ENCODE measurements around the gene TIMM23.
"Not testable (repeated sequence)": the region's sequence is repeated elsewhere in the genome, so short reads cannot be mapped to it uniquely, and the experiment has no call there.

Gene TIMM23, protein sequence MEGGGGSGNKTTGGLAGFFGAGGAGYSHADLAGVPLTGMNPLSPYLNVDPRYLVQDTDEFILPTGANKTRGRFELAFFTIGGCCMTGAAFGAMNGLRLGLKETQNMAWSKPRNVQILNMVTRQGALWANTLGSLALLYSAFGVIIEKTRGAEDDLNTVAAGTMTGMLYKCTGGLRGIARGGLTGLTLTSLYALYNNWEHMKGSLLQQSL

DNA sequence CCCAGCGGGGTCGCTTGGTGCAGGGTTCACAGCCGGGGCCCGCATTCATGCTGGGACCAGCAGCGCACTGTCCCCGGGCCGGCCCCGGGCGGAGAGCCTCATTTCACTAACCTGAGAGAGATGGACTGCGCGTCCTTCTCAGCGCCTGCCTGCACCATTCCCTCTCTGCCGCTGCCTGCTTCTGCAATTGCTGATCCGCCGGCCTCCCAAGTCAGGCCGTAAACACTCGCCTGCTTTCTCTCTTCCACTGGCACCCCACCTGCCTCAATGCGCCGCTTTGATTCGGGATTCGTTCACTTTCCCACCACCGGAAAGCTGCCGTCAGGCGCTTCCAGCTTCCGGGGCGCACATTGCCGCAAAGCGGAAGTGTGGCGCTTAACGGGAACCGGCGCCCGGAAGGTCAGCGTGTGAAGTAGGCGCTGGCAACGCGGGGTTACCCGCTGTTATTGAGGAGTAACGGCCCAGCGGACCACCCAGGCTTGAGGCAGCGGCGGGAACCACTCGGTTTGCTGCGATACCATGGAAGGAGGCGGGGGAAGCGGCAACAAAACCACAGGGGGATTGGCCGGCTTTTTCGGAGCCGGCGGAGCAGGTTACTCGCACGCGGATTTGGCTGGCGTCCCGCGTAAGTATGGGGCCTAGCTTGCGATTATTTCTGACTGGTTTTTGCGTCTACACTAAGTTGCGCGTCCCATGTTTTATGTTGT is at the start of gene TIMM23:
Gene TIMM23, plus strand, starts transcription at position 384 of the 707 bp plus-strand sequence. Its CDS starts 136 bp downstream, at position 520.
- DNase-seq, result peak; percentile 26

DNA sequence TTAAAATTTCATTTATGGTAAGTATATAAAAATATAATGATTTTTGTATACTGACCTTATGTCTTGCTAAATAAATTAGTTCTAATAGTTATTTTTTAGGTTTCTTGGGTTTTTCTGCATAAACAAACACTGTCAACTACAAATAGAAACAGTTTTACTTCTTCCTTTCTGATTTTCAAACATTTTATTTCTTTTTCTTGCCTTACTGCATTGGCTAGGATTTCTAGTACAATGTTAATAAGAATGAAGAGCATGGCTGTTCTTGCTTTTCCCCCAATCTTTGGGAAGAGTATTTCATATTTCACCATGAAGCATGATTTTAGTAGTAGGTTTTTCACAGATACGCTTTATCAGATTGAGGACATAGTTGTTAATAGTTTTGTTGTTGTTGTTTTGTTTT is 45.5 kb upstream of the TIMM23 start:
- not testable (repeated sequence) for DNase-seq

DNA sequence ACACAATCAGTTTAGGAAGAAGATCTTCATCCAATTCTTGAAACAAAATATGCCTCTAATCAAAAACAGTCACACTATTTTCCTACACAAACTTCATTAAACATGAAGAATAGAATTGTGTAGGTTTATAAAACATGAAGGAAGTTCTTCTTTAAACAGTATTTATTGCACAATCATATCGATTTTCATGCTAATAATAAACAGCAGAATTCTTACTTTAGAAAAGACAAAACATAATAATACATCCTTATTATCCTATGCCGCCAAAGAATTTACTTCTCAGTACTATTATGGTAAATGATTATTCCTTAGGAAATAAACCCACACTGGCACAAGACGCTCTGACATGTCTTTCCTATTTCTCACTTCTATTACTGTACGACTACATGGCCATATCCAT is 41.0 kb upstream of the TIMM23 start:
- not testable (repeated sequence) for DNase-seq

DNA sequence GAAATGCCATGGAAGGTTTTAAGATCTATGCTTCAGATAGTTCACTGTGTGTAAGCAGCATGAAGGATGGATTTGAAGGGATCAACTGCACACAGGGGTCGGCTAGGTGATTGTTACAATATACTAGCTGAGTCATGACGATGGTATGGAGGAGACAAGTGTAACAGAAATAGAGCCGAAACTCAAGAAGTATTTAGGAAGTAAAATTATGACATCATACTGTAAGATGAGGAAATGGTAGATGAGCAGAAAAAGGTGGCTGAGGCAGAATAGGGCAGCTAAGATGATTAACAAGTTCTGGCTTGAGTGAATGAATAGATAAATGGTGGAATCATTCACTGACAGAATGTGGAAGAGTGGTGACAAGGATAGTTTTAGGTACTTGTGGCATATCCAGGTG is 37.5 kb upstream of the TIMM23 start:
- DNase-seq, result not testable (repeated sequence)

DNA sequence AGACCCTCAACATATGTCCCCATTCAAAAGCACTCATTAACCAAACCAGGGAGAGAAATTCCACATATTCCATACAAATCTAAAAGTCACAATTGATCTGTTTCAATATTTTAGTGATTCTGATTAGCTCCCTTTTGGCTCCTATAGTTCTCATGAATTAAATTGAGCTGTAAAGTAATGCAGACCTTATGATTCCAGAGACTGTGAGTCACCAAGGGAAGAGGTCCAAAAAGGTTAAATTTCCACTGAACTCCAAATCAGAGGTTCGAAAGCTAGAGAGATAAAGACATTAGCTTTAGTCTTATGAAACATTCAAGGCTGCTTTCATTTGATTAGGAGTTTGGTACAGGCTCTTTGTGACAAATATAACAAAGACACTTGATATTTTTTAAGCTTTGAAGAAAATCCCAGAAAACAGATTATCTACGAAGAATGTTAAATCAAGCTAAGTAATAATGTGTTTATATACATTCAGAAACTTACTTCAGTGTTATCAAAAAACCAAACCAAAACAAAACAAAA is 33.1 kb upstream of the TIMM23 start:
- not testable (repeated sequence) for DNase-seq

DNA sequence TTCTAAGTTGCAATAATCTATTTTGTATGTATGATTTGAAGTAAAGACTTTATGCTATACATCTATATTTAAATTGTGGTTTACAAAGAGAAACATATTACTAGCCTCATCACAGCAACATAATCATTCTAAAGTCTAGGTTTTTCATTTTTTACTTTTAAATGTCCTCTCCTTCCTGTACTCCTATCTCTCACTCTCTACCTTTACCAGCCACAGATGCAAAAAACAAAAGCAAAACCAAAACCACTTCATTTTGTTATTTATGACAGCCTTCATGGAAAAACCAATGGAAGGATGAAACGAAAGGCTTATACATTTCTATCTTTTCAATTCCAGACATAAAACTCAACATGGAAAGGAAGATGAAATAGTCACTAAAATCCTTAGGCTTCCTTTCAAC is 31.1 kb upstream of the TIMM23 start:
- DNase-seq, result not testable (repeated sequence)

DNA sequence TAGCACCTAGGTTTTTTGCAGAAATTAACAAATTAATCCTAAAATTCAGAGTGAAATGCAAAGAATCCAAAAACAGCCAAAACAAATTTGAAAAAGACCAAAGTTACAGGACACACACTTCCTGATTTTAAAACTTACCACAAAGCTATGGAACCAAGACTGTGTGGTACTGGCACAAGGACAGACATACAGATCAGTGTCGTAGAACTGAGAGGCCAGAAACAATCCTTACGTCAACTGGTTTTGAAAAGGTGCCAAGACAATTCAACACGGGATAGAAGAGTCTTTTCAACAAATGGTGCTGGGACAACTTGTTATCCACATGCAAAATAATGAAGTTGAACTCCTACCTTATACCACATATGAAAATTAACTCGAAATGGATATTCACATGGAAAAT is 26.8 kb upstream of the TIMM23 start:
- DNase-seq, result not testable (repeated sequence)

DNA sequence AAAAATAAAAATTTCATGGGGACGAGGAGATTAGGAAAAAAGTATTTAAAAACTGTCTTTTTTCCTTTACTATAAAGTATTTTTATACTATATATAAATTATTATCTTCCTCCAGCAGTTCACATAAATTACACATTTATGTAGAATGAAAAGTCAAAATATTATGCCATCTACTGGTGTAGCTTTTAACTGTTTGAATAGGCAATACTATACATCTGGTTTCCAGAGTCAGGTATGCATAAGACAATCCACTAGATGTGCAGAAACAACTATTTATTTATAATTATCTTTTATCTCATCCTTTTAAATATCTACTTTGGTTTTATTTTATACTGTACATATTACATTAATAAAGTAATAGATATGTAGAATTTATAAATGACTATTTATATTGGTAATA is 24.9 kb upstream of the TIMM23 start:
- not testable (repeated sequence) for DNase-seq

DNA sequence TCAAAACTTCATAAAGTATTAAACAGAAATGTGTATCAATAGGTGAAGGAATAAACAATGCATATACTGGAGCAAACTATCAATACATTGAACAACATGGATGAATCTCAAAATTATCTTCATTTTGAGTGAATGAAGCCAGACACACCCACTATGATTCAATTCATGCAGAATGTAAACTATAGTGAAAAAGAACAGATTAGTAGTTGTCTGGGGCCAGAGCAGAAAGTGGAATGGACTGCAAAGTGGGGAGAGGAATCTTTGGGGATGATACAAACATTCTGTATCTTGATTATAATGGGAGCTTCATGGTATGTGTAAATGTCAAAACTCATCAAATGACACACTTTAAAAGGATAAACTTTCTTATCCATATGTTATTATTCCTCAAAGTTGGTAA is 23.5 kb upstream of the TIMM23 start:
- not testable (repeated sequence) for DNase-seq

DNA sequence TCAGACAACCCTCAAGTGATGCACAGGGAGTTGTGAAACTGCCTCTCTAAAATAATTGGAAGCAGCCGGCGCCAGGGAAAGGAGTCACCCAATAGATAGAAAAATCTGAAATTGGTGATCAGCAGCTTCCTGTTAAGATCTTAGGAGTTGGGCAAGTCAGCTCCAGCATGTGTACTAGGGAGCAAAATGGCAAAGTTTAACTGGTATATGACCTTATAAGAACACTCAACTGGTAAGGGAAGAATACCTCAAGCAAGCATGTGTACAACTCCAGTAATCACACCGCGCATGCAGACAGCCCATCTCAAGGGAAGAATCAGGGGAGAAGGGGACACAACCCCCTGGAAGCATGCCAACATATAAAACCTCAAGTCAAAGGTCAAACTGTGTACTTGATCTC is 17.9 kb upstream of the TIMM23 start:
- not testable (repeated sequence) for DNase-seq

DNA sequence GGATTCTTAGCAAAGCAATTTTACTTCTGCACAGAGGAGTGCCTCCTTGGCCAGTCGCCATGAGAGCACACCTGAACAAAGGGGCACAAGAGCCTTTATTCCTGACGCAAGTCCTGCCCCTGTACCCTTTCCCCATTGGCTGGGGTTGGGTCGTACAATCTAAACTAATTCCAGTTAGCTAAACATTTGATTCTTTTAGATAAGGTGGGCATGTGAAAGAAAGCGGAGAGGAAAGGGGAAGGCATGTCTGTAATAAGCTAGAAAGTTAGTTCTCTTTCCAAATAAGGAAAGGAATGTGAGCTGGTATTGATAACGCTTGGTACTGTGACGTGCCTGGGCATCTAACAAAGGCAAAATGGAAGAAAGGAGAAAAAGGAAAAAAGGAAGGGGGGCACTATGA is 15.7 kb upstream of the TIMM23 start:
- not testable (repeated sequence) for DNase-seq

DNA sequence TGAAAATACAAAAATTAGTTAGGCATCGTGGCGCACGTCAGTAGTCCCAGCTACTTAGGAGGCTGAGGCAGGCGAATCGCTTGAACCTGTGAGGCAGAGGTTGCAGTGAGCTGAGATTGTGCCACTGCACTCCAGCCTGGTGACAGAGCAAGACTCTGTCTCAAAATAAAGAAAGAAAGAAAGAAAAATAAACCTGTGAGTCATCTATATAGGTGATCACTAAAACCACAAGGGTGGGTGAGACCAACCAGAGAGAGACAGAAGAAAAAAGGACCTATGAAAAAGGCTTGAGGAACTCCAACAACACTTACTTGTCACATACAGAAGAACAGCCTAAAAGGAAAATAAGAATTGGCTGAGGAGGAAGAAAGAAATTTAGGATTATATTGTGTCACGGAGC is 14.4 kb upstream of the TIMM23 start:
- not testable (repeated sequence) for DNase-seq

DNA sequence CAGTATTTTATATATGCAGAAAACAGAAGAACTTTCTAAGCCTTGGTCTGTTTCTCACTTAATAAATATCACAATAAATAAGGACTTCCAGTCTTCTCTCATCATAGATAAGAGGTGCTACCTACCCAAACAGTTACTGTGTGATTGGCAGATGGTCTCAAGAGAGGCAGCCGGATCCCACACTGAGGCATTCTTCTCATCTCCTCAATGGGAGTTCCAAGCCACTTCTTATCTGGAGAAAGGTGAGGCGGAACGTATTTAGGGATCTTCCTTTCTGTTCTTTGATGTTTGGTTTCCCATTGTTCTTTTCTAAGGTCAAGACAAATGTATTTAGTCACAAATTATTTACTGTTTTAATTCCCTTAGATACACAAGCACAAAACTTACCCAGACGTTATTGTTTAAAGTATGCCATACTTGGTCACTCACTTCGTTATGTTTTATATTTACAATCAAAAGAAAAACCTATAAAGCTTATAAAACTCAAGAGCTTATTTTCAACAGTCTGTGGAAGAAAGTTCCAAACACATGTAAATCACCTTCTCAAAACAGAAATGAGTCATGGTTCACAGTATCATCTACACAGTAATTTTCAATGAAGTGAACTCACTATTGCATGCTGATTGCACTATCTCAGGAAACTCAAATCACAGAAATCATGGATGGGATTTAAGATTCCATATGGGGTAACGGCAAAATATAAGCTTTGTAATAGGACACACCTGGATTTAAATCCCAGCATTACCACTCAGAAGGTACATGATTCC is 9.4 kb upstream of the TIMM23 start:
- DNase-seq, result not testable (repeated sequence)

DNA sequence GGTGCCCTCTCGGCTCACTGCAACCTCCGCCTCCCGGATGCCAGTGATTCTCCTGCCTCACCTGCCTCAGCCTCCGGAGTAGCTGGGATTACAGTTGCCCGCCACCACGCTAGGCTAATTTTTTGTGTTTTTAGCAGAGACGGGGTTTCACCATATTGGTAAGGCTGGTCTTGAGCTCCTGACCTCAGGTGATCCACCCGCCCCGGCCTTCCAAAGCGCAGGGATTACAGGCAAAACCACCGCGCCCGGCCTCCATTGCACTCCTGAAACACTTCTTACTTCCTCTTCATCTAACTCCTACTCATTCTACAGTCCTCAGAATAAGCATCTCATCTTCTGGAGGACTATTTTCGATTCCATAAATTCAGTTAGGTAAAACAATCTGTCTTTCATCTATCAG is 1.3 kb upstream of the TIMM23 start:
- DNase-seq, result not testable (repeated sequence)

DNA sequence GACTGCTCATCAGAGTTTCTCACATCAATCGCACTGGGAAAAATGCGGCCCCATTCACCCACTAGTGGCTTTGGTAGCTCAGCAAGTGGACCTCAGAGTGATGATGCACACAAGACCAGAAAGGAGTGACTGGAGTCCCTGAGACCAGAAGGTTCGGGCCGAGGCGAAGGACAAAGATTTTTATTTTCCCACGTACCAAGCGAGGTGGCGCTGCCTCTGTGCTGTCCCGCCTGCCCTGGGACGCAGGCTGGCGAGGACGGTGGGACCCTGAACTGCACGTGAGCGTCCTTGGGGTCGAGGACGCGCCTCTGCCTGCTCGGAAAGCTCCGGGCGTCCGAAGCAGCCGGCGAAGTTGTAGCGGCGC is 565 bp upstream of the TIMM23 start:
- DNase-seq, result not testable (repeated sequence)

DNA sequence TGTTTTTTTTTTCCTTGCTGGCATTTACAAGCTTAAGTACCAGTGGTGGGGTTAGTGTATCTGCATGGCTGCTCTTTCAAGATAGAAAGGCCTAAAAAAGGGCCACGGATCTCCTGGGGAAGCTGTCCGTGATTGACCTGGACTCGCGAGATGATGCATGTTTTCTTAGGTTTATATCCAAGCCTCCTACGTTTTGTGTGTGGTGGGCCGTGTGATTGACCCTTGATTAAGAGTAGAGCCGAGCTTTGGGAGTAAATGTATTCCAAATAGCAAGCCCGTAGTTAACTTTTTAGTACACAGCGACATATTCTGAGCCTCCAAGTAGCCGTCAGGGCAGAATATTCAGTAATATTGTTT is 502 bp downstream of the TIMM23 start:
- DNase-seq, result not testable (repeated sequence)

DNA sequence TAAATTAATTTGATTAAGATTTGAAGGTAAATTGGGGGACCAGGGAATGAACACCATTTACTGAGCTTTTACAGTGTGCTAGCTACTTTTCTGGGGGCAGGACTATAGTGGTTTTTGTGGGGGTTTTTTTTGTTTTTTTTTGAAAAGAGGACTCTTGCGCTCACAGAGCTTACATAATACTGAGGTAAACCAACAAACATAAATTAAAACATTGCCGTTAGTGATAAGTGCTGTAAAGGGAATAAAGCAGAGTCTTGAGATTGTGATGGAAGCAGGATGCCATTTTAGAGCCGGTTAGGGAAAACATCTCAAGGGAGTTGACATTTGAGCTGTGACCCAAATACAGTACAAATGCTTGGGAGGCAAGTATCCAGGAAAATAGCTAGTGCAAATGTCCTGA is 1.8 kb downstream of the TIMM23 start:
- DNase-seq, result not testable (repeated sequence)

DNA sequence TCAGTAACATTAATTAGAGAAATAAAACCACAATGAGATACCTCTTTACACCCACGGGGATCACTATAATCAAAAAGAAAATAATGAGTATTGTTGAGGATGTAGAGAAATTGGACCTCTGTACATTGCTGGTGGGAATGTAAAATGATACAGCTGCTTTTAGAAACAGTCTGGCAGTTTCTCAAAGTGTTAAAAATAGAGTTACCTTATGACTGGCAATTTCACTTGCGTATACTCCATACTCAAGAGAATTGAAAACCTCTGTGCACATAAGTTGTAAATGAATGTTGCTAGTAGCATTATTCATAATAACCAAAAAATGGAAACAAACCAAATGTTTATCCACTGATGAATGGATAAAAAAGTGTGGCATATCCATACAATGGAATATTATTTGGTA is 6.3 kb downstream of the TIMM23 start:
- DNase-seq, result not testable (repeated sequence)

DNA sequence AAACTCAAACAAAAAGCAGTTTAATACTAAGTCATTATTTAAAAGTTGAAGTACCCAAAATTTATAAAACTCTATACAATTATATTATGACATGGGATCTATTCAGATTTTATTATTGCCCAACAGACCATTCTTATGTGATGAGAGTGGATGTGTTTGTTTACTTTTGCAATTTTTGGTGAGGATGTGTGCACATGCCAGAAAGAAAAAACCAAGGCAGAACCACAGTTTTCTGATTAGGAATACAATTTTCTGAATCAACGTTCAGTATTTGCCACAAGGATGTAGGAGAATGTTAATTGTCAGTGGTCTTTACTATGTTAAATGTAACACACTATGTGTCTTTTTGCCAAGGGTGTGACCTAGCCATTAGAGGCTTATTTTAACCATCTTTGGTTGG is 9.1 kb downstream of the TIMM23 start:
- not testable (repeated sequence) for DNase-seq

DNA sequence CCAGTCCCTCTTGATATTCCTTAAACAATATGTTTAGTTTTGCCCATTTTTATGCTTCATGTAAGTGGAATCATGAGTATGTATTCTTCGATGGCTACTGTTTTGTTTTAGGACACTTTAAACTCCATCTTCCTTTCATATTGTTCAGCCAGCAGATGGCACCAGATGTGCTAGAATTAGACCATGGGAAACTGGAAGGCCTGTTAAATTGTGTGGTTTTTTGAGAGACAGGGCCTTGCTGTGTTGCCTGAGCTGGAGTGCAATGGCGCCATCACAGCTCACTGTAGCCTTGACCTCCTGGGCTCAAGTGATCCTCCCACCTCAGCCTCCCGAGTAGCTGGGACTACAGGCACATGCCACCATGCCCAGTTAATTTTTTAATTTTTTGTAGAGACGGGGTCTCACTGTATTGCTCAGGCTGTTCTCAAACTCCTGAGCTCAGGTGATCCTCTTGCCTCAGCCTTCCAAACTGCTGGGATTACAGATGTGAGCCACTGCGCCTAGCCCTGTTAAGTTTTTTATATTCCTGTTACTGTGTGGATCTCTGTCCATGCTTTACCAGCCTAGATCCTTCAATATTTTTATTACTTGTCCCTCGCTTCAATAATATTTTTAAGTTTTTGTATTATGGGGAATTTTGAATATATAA is 11.4 kb downstream of the TIMM23 start:
- not testable (repeated sequence) for DNase-seq

DNA sequence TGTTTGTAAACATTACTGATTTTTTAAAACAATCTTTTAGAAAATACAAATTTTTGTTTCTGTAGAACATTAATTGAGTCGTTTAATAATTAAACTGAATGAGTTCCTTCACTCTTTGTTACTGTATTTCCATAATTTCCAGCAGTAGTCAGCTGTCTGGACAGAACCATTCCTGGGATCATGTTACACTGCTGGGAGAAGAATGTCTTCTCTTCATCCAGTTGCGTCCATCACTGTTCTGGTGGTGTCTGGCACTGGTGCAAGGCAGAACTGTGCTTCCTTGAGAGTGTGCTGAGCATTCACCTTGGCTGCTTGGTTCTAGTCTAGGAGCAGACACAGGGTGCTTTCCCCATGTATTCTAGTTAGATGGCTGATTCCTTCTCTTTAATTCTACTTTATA is 12.2 kb downstream of the TIMM23 start:
- not testable (repeated sequence) for DNase-seq

DNA sequence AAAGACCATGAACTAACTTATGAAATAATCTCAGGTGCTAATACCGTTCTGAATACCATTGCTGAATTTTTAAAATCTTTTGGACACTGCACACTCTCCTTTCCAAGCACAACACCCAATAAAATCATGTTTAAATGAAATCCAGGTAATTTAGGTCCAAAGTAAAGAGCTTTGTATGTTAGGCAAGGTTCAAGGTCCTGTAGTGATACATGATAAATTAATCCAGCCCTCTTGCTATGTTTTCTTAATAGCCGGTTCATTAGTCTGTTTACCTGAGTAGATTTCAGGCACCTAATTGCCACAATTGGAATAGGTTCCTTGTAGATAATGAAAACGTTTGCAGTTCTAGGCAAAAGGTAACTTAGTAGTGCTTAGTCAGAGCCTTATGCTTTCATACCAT is 13.3 kb downstream of the TIMM23 start:
- not testable (repeated sequence) for DNase-seq

DNA sequence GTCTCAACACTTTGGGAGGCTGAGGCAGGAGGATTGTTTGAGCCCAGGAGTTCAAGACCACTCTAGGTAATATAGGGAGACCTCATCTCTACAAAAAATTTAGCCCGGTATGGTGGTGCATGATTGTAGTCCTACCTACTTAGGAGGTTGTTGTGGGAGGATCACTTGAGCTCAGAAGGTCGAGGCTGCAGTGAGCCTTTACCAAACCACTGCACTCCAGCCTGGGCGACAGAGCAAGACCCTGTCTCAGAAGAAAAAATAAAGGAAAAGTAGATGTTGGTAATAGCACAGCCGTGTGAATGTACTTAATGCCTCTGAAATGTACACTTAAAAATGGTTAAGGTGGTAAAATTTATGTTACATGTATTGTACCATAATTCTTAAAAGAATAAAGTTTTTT is 25.3 kb downstream of the TIMM23 start:
- no peak for DNase-seq
